Measurements from ENCODE around the gene ILF2. TPM values are rescaled to one million over a fixed set of nuclear protein-coding genes. Genes with fewer than 3 reads are reported as not detected.
A peak's percentile ranks its signal among the peaks of the same experiment; 100 is the strongest.

Gene ILF2
- polyA plus RNA-seq, 2 of the 4 experiments (the other 2 are of a cell fraction) = 249 to 285 TPM

- ChIA-PET CTCF (interaction anchor here (1.0 to 9.1 kb wide), 13 partner anchors 14 to 327 kb away, joined by 3 to 130 read pairs (median 8); partner anchors contain the start of genes RAB13 and SLC27A3), POLR2A (interaction anchor here (0.8 kb wide), 1 partner anchor 48 kb away, joined by 6 read pairs; the partner anchor contains the start of gene INTS3)
- Histone ChIP-seq H3K9me3 (no peaks in the 10 kb centered on the region), H3K4me1 (peaks cover 16% of the 10 kb centered on the region; the same call in 2 of the 3 replicates), H3K27ac (peak overlapping the region; percentile 48 to 81; a peak in 5 of 6 replicates), H3K4me3 (peak overlapping the region; percentile 48), H3K4me2 (peak overlapping the region; percentile 96)
- ATAC-seq = peak; percentile 63 to 66
- DNase-seq (ENCODE audit: low read depth in 1 of 2, low spot score in 1 of 2) = peak in 1 of 2 experiments; percentile 30
- no peak for FAIRE-seq
- 74% methylated on average over 48 of the region's 73 CpGs for WGBS (ENCODE audit: missing lambda C conversion rate)
- no peak for TF ChIP-seq CHD2 (IDR thresholded peaks at IDR 0.05; ENCODE audit: low read length, partially characterized antibody)
Observed at GRCh38 chr1:153679337-153680119, 8.7 kb upstream of the ILF2 start.

GRCh38 chr1:153678519-153679336 is 7.9 kb upstream of the ILF2 start, which contains the start of gene NPR1:
Gene NPR1, plus strand, starts transcription at chr1:153678688. Its CDS starts 421 bp downstream, at chr1:153679109.
- peaks cover 13% of the 10 kb centered on the region; the same call in 2 of the 3 replicates for H3K4me1 ChIP-seq
- H3K4me3 ChIP-seq = peak within 1 kb of the TSS; percentile 48
- peak within 1 kb of the TSS; percentile 96 for H3K4me2 ChIP-seq
- ATAC-seq = peak; percentile 73 to 80
- TF ChIP-seq FOSL2 (IDR thresholded peaks at IDR 0.05) = no peak
- TF ChIP-seq FOSL2 (CRISPR knock-in tag; IDR thresholded peaks at IDR 0.05) = no peak
- peak; percentile 71 for TF ChIP-seq MAX (IDR thresholded peaks at IDR 0.05)
- no peak for TF ChIP-seq EHF (CRISPR knock-in tag; IDR thresholded peaks at IDR 0.05)
- 0 out of 2 replicates have a peak, but pooled peaks have one; percentile 64 for TF ChIP-seq HDAC2 (IDR thresholded peaks at IDR 0.05)
- peak; percentile 45; the same call in 1 of the 2 replicates for TF ChIP-seq E2F6 (IDR thresholded peaks at IDR 0.05; ENCODE audit: borderline replicate concordance, low read depth)
- peak within 1 kb of the TSS; percentile 48 to 81; a peak in 5 of 6 replicates for H3K27ac ChIP-seq
- no peaks in the 10 kb centered on the region for H3K9me3 ChIP-seq
- no peak for FAIRE-seq
- 2% methylated on average over 37 of the region's 78 CpGs for WGBS (ENCODE audit: missing lambda C conversion rate)
- peak; percentile 48 to 53 for DNase-seq (ENCODE audit: low read depth in 1 of 2, low spot score in 1 of 2)
- ChIA-PET POLR2A (interaction anchor here (0.6 to 0.9 kb wide), 2 partner anchors 49 to 312 kb away, joined by 3 to 5 read pairs; partner anchors contain the start of gene INTS3), CTCF (interaction anchor here (0.6 to 9.1 kb wide), 34 partner anchors 8 to 353 kb away, joined by 3 to 130 read pairs (median 7); partner anchors contain the start of genes DENND4B, RAB13, RPS27 and SLC27A3)

GRCh38 chr1:153677718-153678518 is 7.1 kb upstream of the ILF2 start:
- FAIRE-seq = peak; percentile 76
- peak overlapping the region; percentile 96 for H3K4me2 ChIP-seq
- WGBS (ENCODE audit: missing lambda C conversion rate) = 10% methylated on average over 29 of the region's 29 CpGs
- H3K27ac ChIP-seq = peak overlapping the region in 1 of 2 experiments; percentile 81; a peak in 5 of 6 replicates
- peak overlapping the region; percentile 48 for H3K4me3 ChIP-seq
- TF ChIP-seq EHF (CRISPR knock-in tag; IDR thresholded peaks at IDR 0.05) (no peak), SMC3 (IDR thresholded peaks at IDR 0.05) (peak; percentile 88), CTCF (IDR thresholded peaks at IDR 0.05) (peak; percentile 94), RAD21 (conservative IDR thresholded peaks at IDR 0.05 in 1 of 2, IDR thresholded peaks at IDR 0.05 in 1 of 2) (peak; percentile 95)
- ATAC-seq = peak; percentile 65 to 79; a peak in 5 of 6 replicates
- DNase-seq (ENCODE audit: low read depth in 1 of 2, low spot score in 1 of 2) = peak; percentile 68 to 69
- CTCF ChIA-PET = interaction anchor here (0.6 to 9.1 kb wide), 53 partner anchors 9 to 353 kb away, joined by 3 to 130 read pairs (median 5); partner anchors contain the start of genes CREB3L4, DENND4B, INTS3 and JTB
- H3K4me1 ChIP-seq = peaks cover 11% of the 10 kb centered on the region; the same call in 2 of the 3 replicates
- no peaks in the 10 kb centered on the region for H3K9me3 ChIP-seq
- POLR2A ChIA-PET = interaction anchor here (0.6 to 0.9 kb wide), 2 partner anchors 50 to 312 kb away, joined by 3 to 5 read pairs; partner anchors contain the start of gene INTS3
